GM10847 (cell line): ENCODE results near the gene GALR2.

Source experiments
- POLR2A ChIP-seq: IDR thresholded peaks from 2 replicates; pipeline ENCODE4 v1.6.1; 2011; ENCODE audit not compliant: insufficient read length; ENCODE audit errors: extremely low read depth

Gene GALR2

GRCh38 chr17:76124582-76125390, 50.2 kb downstream of the GALR2 start:
- no peak for TF ChIP-seq POLR2A

GRCh38 chr17:76125391-76125675, 50.8 kb downstream of the GALR2 start:
- no peak for TF ChIP-seq POLR2A

GRCh38 chr17:76125922-76126321, 51.3 kb downstream of the GALR2 start:
- TF ChIP-seq POLR2A, result no peak
